GM18870 (cell line): Measurements from ENCODE around the gene PJVK.
"Not testable (repeated sequence)": the region's sequence is repeated elsewhere in the genome, so short reads cannot be mapped to it uniquely, and the experiment has no call there.

Experiments
- ATAC-seq: cut with Tn5 transposase; IDR thresholded peaks from one replicate; pipeline ENCODE4 v1.9.1; 2021; ENCODE audit warnings: moderate library complexity; ENCODE audit not compliant: unreplicated experiment

Gene PJVK

GRCh38 chr2:178450774-178451525 lies at the start of gene PJVK, which contains the start of gene PRKRA:
Gene PJVK (plus strand): TSS chr2:178451378. CDS start chr2:178453410, 2,032 bp downstream.
Gene PRKRA (minus strand): TSS chr2:178451175. CDS start chr2:178451030, 145 bp downstream.
- ATAC-seq, result peak; percentile 72

GRCh38 chr2:178401994-178402437 lies 49.2 kb upstream of the PJVK start:
- ATAC-seq, result no peak

- ATAC-seq, result peak; percentile 38
Observed at GRCh38 chr2:178403671-178404306, 47.4 kb upstream of the PJVK start.

GRCh38 chr2:178404368-178404767 lies 46.8 kb upstream of the PJVK start:
- peak; percentile 97 for ATAC-seq

GRCh38 chr2:178409261-178409660 lies 41.9 kb upstream of the PJVK start:
- no peak for ATAC-seq

- no peak for ATAC-seq
Observed at GRCh38 chr2:178412047-178412446, 39.1 kb upstream of the PJVK start.

GRCh38 chr2:178412453-178412852 lies 38.7 kb upstream of the PJVK start:
- not testable (repeated sequence) for ATAC-seq

GRCh38 chr2:178413472-178414265 lies 37.5 kb upstream of the PJVK start:
- ATAC-seq, result peak; percentile 60

- ATAC-seq, result peak; percentile 75
Observed at GRCh38 chr2:178414266-178415247, 36.6 kb upstream of the PJVK start.

- ATAC-seq, result no peak
Observed at GRCh38 chr2:178415979-178416378, 35.2 kb upstream of the PJVK start.

- no peak for ATAC-seq
Observed at GRCh38 chr2:178417916-178418315, 33.3 kb upstream of the PJVK start.

- no peak for ATAC-seq
Observed at GRCh38 chr2:178418426-178418825, 32.8 kb upstream of the PJVK start.

- no peak for ATAC-seq
Observed at GRCh38 chr2:178419123-178419522, 32.1 kb upstream of the PJVK start.

- ATAC-seq, result no peak
Observed at GRCh38 chr2:178420463-178420999, 30.6 kb upstream of the PJVK start.

- ATAC-seq, result no peak
Observed at GRCh38 chr2:178422097-178422496, 29.1 kb upstream of the PJVK start.

- not testable (repeated sequence) for ATAC-seq
Observed at GRCh38 chr2:178423746-178424145, 27.4 kb upstream of the PJVK start.

GRCh38 chr2:178425255-178425827 lies 25.8 kb upstream of the PJVK start:
- no peak for ATAC-seq

- ATAC-seq, result no peak
Observed at GRCh38 chr2:178426388-178426787, 24.8 kb upstream of the PJVK start.

- ATAC-seq, result no peak
Observed at GRCh38 chr2:178427458-178427857, 23.7 kb upstream of the PJVK start.

- ATAC-seq, result no peak
Observed at GRCh38 chr2:178428396-178428806, 22.8 kb upstream of the PJVK start.
